ENCODE data around the gene ZBTB11.
"Not testable (repeated sequence)": the region's sequence is repeated elsewhere in the genome, so short reads cannot be mapped to it uniquely, and the experiment has no call there.

ZBTB11 gene

DNA sequence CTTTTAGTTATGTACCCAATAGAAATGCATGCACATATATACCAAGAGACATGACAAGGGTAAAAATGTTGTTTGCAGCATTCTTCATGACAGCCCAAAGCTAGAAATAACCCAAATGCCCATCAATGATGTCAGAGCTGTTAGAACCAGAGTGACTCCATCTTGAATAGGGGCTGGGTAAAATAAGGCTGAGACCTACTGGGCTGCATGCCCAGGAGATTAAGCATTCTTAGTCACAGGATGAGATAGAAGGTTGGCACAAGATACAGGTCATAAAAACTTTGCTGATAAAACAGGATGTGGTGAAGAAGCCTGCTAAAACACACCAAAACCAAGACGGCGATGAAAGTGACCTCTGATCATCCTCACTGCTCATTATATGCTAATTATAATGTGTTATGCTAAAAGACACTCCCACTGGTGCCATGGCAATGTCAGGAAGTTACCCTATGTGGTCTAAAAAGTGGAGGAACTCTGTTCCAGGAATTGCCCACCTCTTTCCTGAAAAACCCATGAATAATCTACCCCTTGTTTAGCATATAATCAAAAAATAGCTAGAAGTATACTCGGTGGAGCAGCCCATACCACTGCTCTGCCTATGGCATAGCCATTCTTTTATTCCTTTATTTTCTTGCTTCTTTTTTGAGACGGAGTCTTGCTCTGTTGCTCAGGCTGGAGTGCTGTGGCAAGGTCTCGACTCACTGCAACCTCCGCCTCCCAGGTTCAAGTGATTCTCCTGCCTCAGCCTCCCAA, 32.9 kb downstream of the ZBTB11 start:
- in situ Hi-C loops (cut with HindIII; ENCODE audit: low sequenced_read_pairs): no loop called here
- TF ChIP-seq, protein P1, sequence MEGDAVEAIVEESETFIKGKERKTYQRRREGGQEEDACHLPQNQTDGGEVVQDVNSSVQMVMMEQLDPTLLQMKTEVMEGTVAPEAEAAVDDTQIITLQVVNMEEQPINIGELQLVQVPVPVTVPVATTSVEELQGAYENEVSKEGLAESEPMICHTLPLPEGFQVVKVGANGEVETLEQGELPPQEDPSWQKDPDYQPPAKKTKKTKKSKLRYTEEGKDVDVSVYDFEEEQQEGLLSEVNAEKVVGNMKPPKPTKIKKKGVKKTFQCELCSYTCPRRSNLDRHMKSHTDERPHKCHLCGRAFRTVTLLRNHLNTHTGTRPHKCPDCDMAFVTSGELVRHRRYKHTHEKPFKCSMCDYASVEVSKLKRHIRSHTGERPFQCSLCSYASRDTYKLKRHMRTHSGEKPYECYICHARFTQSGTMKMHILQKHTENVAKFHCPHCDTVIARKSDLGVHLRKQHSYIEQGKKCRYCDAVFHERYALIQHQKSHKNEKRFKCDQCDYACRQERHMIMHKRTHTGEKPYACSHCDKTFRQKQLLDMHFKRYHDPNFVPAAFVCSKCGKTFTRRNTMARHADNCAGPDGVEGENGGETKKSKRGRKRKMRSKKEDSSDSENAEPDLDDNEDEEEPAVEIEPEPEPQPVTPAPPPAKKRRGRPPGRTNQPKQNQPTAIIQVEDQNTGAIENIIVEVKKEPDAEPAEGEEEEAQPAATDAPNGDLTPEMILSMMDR (IDR thresholded peaks at IDR 0.05; ENCODE audit: low read depth, low read length, missing control alignments): no peak
- no peak overlapping the region for H3K4me3 ChIP-seq (ENCODE audit: low read depth, low read length)
- peak; percentile 8 for DNase-seq (ENCODE audit: low read depth)

DNA sequence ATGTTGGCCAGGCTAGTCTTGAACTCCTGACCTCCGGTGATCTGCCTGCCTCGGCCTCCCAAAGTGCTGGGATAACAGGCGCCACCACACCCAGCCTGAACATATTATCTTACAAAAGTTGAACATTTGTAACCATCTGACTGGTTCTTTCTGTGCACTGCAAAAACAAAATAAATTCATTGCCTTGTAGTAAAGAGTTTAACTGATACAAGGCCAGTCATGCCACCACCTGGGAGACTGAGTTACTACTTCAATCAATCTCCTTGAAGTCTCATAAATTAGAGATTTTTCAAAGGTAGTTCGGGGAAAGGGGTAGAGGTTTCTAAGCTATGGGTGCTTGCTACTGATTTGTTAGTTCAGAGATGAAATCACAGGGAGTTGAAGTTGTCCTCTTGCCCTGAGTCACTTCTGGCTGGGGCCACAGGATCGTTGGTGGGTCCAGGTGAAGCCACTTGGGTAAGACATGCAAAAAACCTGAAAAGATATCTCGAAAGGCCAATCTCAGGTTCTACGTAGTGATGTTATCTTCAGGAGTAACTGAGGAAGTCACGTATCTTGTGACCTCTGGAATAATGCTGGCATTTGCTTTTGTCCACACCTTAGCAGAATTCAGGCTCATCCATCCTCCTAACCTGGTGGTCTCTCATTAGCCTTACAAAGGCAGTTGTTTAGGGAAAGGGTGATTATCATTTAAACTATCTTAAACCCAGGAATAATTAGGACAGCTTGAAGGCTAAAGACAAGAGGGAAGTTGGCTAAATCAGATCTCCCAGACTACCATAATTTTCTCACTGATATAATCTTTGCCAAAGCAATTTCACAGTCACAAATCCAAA, 33.7 kb downstream of the ZBTB11 start:
- H3K4me3 ChIP-seq (ENCODE audit: low read depth, low read length): no peak overlapping the region
- in situ Hi-C loops (cut with HindIII; ENCODE audit: low sequenced_read_pairs): no loop called here
- no peak for DNase-seq (ENCODE audit: low read depth)
- TF ChIP-seq, protein P1 (IDR thresholded peaks at IDR 0.05; ENCODE audit: low read depth, low read length, missing control alignments): no peak

- in situ Hi-C loops (cut with HindIII; ENCODE audit: low sequenced_read_pairs): no loop called here
- TF ChIP-seq, protein P1 (IDR thresholded peaks at IDR 0.05; ENCODE audit: low read depth, low read length, missing control alignments): no peak
- no peak for DNase-seq (ENCODE audit: low read depth)
- H3K4me3 ChIP-seq (ENCODE audit: low read depth, low read length): no peak overlapping the region
Observed at GRCh38 chr3:101642441-101642840, 34.5 kb downstream of the ZBTB11 start.

DNA sequence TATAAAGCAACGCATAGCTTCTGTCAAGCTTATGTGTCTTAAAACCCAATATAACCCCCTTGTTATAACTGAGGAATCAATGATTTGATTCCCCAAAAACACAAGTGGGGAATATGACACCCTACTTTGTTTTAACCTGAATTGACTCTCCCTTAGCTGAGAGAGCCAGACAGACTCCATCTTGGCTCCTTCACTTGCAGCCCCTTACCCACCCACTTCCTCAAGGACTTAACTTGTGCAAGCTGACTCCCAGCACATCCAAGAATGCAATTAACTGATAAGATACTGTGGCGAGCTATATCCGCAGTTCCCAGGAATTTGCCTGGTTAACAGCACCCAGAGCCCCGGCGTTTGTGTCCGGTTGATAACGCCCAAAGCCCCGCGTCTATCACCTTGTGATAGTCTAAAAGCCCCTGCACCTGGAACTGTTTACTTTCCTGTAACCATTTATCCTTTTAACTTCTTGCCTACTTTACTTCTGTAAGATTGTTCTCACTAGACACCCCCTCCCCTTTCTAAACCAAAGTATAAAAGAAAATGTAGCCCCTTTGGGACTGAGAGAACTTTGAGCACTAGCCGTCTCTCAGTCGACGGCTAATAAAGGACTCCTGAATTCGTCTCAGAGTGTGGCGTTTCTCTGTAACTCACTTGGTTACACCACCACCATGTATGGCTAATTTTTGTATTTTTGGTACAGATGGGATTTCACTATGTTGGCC, 35.4 kb downstream of the ZBTB11 start:
- in situ Hi-C loops (cut with HindIII; ENCODE audit: low sequenced_read_pairs); H3K4me3 ChIP-seq (ENCODE audit: low read depth, low read length); DNase-seq (ENCODE audit: low read depth): not testable (repeated sequence)

DNA sequence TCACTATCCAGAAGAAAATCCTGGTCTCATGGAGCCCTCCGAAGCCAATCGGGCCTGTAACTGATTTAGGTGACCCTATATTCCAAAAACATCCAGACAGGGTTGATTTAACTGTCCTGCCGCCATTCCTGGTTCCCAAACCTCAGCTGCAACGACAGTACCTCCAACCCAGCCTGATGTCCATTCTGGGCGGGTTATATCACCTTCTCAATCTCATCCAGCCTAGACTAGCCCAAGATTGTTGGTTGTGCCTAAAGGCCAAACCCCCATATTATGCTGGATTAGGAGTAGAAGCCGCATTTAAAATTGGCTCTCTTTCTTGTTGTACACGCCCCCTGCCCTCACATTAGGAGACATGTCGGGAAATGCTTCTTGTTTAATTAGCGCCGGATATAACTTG, 36.7 kb downstream of the ZBTB11 start:
- TF ChIP-seq, protein P1 (IDR thresholded peaks at IDR 0.05; ENCODE audit: low read depth, low read length, missing control alignments): no peak
- DNase-seq (ENCODE audit: low read depth): no peak
- no peak overlapping the region for H3K4me3 ChIP-seq (ENCODE audit: low read depth, low read length)
- in situ Hi-C loops (cut with HindIII; ENCODE audit: low sequenced_read_pairs): no loop called here

- TF ChIP-seq, protein P1 (IDR thresholded peaks at IDR 0.05; ENCODE audit: low read depth, low read length, missing control alignments): no peak
- no peak for DNase-seq (ENCODE audit: low read depth)
- H3K4me3 ChIP-seq (ENCODE audit: low read depth, low read length): no peak overlapping the region
- in situ Hi-C loops (cut with HindIII; ENCODE audit: low sequenced_read_pairs): no loop called here
Observed at GRCh38 chr3:101639280-101639963, 37.5 kb downstream of the ZBTB11 start.
